Upper lobe of right lung (tissue), 1 donor: ENCODE data around the gene WDR82. TPM values are rescaled to one million over a fixed set of nuclear protein-coding genes. Genes with fewer than 3 reads are reported as not detected.
A peak's percentile ranks its signal among the peaks of the same experiment; 100 is the strongest.

ENCODE experiments used
- ATAC-seq: fragments of 200-7000 bp; cut with Tn5 transposase; one replicate; pipeline ENCODE4 v1.9.1; 2020; ENCODE audit warnings: mild to moderate bottlenecking, moderate library complexity
- DNase-seq: peaks from one replicate; pipeline ENCODE4 v3.0.0-alpha.2; 2020
- H3K27ac ChIP-seq: fragments of 200-600 bp; one replicate; pipeline ENCODE4 v1.8.0; 2022
- H3K27me3 ChIP-seq: fragments of 200-600 bp; one replicate; pipeline ENCODE4 v1.8.0; 2022; ENCODE audit warnings: mild to moderate bottlenecking
- H3K36me3 ChIP-seq: fragments of 200-600 bp; one replicate; pipeline ENCODE4 v1.8.0; 2022
- H3K4me1 ChIP-seq: fragments of 200-600 bp; one replicate; pipeline ENCODE4 v1.8.0; 2022
- H3K4me3 ChIP-seq: fragments of 200-600 bp; one replicate; pipeline ENCODE4 v1.8.0; 2022; ENCODE audit warnings: mild to moderate bottlenecking
- H3K9me3 ChIP-seq: fragments of 200-600 bp; one replicate; pipeline ENCODE4 v1.8.0; 2022
- CTCF ChIP-seq: fragments of 200-600 bp; IDR thresholded peaks from one replicate; pipeline ENCODE4 v1.8.0; 2022; ENCODE audit warnings: antibody characterized with exemption
- intact Hi-C: fragments of 100-400 bp; cut with DNase I; formaldehyde crosslinking; loops from one replicate; pipeline ENCODE4 v1.11.0; 2022
- total RNA-seq: library from RNA; stranded (reverse); fragmentation: NEBNext Ultra II Directional; extraction: Animal tissue kit (Norgen Biotek cat#: 25700); gene quantifications from one replicate; pipeline ENCODE4 v1.2.1, GENCODE V29; 2021
- donor health status: DM: no; HTN: yes; CAD: no; lungs with severe emphysema.

WDR82 gene
- total RNA-seq, 1 donor from 2014 or later, result 61.9 TPM

- Histone ChIP-seq H3K9me3 (no peaks in the 10 kb centered on the region), H3K4me1 (no peaks in the 10 kb centered on the region), H3K27ac (no peak overlapping the region), H3K4me3 (no peak overlapping the region), H3K36me3 (no peaks in the 10 kb centered on the region), H3K27me3 (no peaks in the 10 kb centered on the region)
- ATAC-seq (no peak), DNase-seq (no peak)
- intact Hi-C loops, result no loop called here
- TF ChIP-seq CTCF, result no peak
These were observed 45.3 kb upstream of the WDR82 start for GRCh38 chr3:52323526-52324295.

- intact Hi-C loops, result no loop called here
- Histone ChIP-seq H3K4me3 (no peak overlapping the region), H3K27me3 (no peaks in the 10 kb centered on the region), H3K9me3 (no peaks in the 10 kb centered on the region), H3K27ac (no peak overlapping the region), H3K4me1 (peaks cover 8% of the 10 kb centered on the region), H3K36me3 (no peaks in the 10 kb centered on the region)
- no peak for TF ChIP-seq CTCF
- DNase-seq, result no peak
- ATAC-seq, result no peak
These were observed 44.0 kb upstream of the WDR82 start for GRCh38 chr3:52322466-52322865.

- H3K27ac ChIP-seq, result no peak overlapping the region
These were observed 43.0 kb upstream of the WDR82 start for GRCh38 chr3:52321481-52321880.

GRCh38 chr3:52319921-52320595 lies 41.6 kb upstream of the WDR82 start:
- Histone ChIP-seq H3K27ac (no peak overlapping the region), H3K27me3 (no peaks in the 10 kb centered on the region), H3K4me3 (no peak overlapping the region), H3K9me3 (no peaks in the 10 kb centered on the region), H3K4me1 (peaks cover 13% of the 10 kb centered on the region), H3K36me3 (no peaks in the 10 kb centered on the region)
- TF ChIP-seq CTCF, result no peak
- DNase-seq, result no peak
- intact Hi-C loops, result no loop called here
- no peak for ATAC-seq

More at GRCh38 chr3:52321481-52321880, 43.0 kb upstream of the WDR82 start:
- Histone ChIP-seq H3K27me3 (no peaks in the 10 kb centered on the region), H3K36me3 (no peaks in the 10 kb centered on the region), H3K4me1 (peaks cover 13% of the 10 kb centered on the region), H3K4me3 (no peak overlapping the region), H3K9me3 (no peaks in the 10 kb centered on the region)
- no peak for ATAC-seq
- intact Hi-C loops, result no loop called here
- DNase-seq, result no peak
- no peak for TF ChIP-seq CTCF

- H3K36me3 ChIP-seq, result no peaks in the 10 kb centered on the region
- peak; percentile 72 for ATAC-seq
- TF ChIP-seq CTCF, result no peak
- H3K4me1 ChIP-seq, result peaks cover 18% of the 10 kb centered on the region
- no peak overlapping the region for H3K4me3 ChIP-seq
- DNase-seq, result peak; percentile 86
- intact Hi-C loops, result no loop called here
- no peaks in the 10 kb centered on the region for H3K27me3 ChIP-seq
- H3K27ac ChIP-seq, result peak overlapping the region; percentile 42
- H3K9me3 ChIP-seq, result no peaks in the 10 kb centered on the region
These were observed 39.9 kb upstream of the WDR82 start for GRCh38 chr3:52318186-52318816.
